ENCODE results near the gene PLA2G10.
A peak's percentile ranks its signal among the peaks of the same experiment; 100 is the strongest.

Gene PLA2G10

DNA sequence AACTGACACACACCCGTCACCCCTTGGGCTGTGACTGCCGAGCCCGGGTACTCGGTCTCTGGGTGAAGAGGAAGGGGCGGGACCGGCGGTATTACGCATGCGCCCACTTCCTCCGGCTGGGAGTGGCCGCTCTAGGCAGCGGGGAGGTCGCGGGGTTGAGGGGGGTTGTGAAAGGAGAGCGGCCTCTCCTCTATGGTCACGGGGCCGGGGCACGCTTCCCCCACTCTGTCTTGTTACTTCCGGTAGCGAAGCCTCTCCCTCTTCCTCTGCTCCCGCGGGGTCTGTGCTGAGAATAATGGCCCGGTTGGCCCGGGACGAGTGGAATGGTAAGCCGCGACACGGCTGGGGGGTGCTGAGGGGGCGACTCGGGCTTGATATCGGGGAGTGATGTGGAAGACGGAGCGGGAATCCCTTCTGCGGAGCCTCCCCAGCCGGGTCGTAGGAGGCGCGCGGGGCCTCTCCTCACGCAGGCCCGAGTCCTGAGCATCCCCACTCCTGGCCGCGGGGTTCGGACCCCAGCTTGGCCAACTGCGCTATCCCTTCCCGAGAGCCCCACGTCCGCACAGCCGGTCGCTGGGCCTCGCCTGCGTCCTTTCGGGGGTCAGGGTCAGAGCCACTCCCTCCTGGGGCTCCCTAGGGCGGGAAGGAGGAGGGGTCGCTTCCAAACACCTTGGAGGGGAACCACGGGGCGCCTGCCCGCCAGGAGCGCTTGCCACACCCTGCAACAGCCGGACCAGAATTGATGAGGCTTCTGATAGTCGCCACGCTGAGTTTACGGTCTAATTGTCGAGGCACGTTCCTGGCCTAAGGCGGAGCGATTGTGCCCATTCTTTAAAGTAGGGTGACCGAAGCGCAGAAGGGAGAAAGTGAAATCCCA is 61.2 kb downstream of the PLA2G10 start, which contains the start of gene BFAR (continued):
- TF ChIP-seq ZNF157 (tag by site-specific recombination; IDR thresholded peaks at IDR 0.05) (no peak), ZNF426 (tag by site-specific recombination; IDR thresholded peaks at IDR 0.05) (no peak), ZNF302 (tag by site-specific recombination; IDR thresholded peaks at IDR 0.05; ENCODE audit: low read depth) (no peak), OVOL3 (tag by site-specific recombination; IDR thresholded peaks at IDR 0.05) (no peak), ZNF341 (tag by site-specific recombination; IDR thresholded peaks at IDR 0.05; ENCODE audit: low read depth) (no peak; the same call in 1 of the 2 replicates), ZNF544 (tag by site-specific recombination; IDR thresholded peaks at IDR 0.05) (no peak), ZNF510 (tag by site-specific recombination; IDR thresholded peaks at IDR 0.05; ENCODE audit: insufficient replicate concordance) (no peak), ZNF76 (tag by site-specific recombination; IDR thresholded peaks at IDR 0.05; ENCODE audit: borderline replicate concordance, low read depth) (0 out of 2 replicates have a peak, but pooled peaks have one; percentile 38), ZBTB1 (tag by site-specific recombination; IDR thresholded peaks at IDR 0.05) (no peak), ZNF830 (tag by site-specific recombination; IDR thresholded peaks at IDR 0.05; ENCODE audit: low read depth) (no peak), SETDB1 (IDR thresholded peaks at IDR 0.05; ENCODE audit: insufficient read length, low read length) (no peak), KLF1 (tag by site-specific recombination; IDR thresholded peaks at IDR 0.05) (peak; percentile 78), ZNF2 (tag by site-specific recombination; IDR thresholded peaks at IDR 0.05) (no peak), ZBTB48 (tag by site-specific recombination; IDR thresholded peaks at IDR 0.05) (no peak), HIC1 (tag by site-specific recombination; IDR thresholded peaks at IDR 0.05) (no peak), KLF8 (tag by site-specific recombination; IDR thresholded peaks at IDR 0.05) (peak; percentile 73; the same call in 1 of the 2 replicates), GLIS1 (tag by site-specific recombination; IDR thresholded peaks at IDR 0.05) (no peak), TCF7L2 (IDR thresholded peaks at IDR 0.05; ENCODE audit: borderline replicate concordance, low read depth, low read length) (no peak), ZSCAN30 (tag by site-specific recombination; IDR thresholded peaks at IDR 0.05) (no peak), ZNF791 (tag by site-specific recombination; IDR thresholded peaks at IDR 0.05) (no peak), ELK4 (IDR thresholded peaks at IDR 0.05; ENCODE audit: borderline replicate concordance, low read depth, low read length) (no peak; the same call in 1 of the 2 replicates), EGR2 (tag by site-specific recombination; IDR thresholded peaks at IDR 0.05; ENCODE audit: low read depth) (peak; percentile 28; the same call in 1 of the 2 replicates), ZBTB17 (tag by site-specific recombination; IDR thresholded peaks at IDR 0.05) (0 out of 2 replicates have a peak, but pooled peaks have one; percentile 2), ZNF658 (tag by site-specific recombination; IDR thresholded peaks at IDR 0.05) (no peak), ZNF843 (tag by site-specific recombination; IDR thresholded peaks at IDR 0.05) (0 out of 2 replicates have a peak, but pooled peaks have one; percentile 10)
- TF ChIP-seq, protein P1, sequence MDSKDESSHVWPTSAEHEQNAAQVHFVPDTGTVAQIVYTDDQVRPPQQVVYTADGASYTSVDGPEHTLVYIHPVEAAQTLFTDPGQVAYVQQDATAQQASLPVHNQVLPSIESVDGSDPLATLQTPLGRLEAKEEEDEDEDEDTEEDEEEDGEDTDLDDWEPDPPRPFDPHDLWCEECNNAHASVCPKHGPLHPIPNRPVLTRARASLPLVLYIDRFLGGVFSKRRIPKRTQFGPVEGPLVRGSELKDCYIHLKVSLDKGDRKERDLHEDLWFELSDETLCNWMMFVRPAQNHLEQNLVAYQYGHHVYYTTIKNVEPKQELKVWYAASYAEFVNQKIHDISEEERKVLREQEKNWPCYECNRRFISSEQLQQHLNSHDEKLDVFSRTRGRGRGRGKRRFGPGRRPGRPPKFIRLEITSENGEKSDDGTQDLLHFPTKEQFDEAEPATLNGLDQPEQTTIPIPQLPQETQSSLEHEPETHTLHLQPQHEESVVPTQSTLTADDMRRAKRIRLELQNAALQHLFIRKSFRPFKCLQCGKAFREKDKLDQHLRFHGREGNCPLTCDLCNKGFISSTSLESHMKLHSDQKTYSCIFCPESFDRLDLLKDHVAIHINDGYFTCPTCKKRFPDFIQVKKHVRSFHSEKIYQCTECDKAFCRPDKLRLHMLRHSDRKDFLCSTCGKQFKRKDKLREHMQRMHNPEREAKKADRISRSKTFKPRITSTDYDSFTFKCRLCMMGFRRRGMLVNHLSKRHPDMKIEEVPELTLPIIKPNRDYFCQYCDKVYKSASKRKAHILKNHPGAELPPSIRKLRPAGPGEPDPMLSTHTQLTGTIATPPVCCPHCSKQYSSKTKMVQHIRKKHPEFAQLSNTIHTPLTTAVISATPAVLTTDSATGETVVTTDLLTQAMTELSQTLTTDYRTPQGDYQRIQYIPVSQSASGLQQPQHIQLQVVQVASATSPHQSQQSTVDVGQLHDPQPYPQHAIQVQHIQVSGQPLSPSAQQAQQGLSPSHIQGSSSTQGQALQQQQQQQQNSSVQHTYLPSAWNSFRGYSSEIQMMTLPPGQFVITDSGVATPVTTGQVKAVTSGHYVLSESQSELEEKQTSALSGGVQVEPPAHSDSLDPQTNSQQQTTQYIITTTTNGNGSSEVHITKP (tag by site-specific recombination; IDR thresholded peaks at IDR 0.05): no peak
- TF ChIP-seq, protein P2, sequence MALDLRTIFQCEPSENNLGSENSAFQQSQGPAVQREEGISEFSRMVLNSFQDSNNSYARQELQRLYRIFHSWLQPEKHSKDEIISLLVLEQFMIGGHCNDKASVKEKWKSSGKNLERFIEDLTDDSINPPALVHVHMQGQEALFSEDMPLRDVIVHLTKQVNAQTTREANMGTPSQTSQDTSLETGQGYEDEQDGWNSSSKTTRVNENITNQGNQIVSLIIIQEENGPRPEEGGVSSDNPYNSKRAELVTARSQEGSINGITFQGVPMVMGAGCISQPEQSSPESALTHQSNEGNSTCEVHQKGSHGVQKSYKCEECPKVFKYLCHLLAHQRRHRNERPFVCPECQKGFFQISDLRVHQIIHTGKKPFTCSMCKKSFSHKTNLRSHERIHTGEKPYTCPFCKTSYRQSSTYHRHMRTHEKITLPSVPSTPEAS (tag by site-specific recombination; IDR thresholded peaks at IDR 0.05): no peak
- TF ChIP-seq, protein P3, sequence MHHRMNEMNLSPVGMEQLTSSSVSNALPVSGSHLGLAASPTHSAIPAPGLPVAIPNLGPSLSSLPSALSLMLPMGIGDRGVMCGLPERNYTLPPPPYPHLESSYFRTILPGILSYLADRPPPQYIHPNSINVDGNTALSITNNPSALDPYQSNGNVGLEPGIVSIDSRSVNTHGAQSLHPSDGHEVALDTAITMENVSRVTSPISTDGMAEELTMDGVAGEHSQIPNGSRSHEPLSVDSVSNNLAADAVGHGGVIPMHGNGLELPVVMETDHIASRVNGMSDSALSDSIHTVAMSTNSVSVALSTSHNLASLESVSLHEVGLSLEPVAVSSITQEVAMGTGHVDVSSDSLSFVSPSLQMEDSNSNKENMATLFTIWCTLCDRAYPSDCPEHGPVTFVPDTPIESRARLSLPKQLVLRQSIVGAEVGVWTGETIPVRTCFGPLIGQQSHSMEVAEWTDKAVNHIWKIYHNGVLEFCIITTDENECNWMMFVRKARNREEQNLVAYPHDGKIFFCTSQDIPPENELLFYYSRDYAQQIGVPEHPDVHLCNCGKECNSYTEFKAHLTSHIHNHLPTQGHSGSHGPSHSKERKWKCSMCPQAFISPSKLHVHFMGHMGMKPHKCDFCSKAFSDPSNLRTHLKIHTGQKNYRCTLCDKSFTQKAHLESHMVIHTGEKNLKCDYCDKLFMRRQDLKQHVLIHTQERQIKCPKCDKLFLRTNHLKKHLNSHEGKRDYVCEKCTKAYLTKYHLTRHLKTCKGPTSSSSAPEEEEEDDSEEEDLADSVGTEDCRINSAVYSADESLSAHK (tag by site-specific recombination; IDR thresholded peaks at IDR 0.05): no peak

Measured in HEK293 (cell line).